ENCODE results near the gene RBMXL2.

The RBMXL2 gene

GRCh38 chr11:7088921-7089320 is at the start of gene RBMXL2:
Gene RBMXL2, plus strand, starts transcription at chr11:7088998. Its CDS starts 123 bp downstream, at chr11:7089121.
- DNase-seq: no peak

- no peak for DNase-seq
Measured at GRCh38 chr11:7046474-7047175, 42.2 kb upstream of the RBMXL2 start.

- DNase-seq: no peak
Measured at GRCh38 chr11:7050191-7050590, 38.6 kb upstream of the RBMXL2 start.

- no peak for DNase-seq
Measured at GRCh38 chr11:7056828-7057513, 31.8 kb upstream of the RBMXL2 start.

- no peak for DNase-seq
Measured at GRCh38 chr11:7057641-7058040, 31.2 kb upstream of the RBMXL2 start.

- DNase-seq: no peak
Measured at GRCh38 chr11:7060868-7061267, 27.9 kb upstream of the RBMXL2 start.

GRCh38 chr11:7062534-7062933 is 26.3 kb upstream of the RBMXL2 start:
- DNase-seq: no peak

- DNase-seq: no peak
Measured at GRCh38 chr11:7072401-7073028, 16.3 kb upstream of the RBMXL2 start.

GRCh38 chr11:7077101-7077500 is 11.7 kb upstream of the RBMXL2 start:
- DNase-seq: no peak

GRCh38 chr11:7079545-7080135 is 9.2 kb upstream of the RBMXL2 start:
- DNase-seq: no peak

GRCh38 chr11:7080900-7081299 is 7.9 kb upstream of the RBMXL2 start:
- DNase-seq: no peak

- DNase-seq: no peak
Measured at GRCh38 chr11:7081441-7081840, 7.4 kb upstream of the RBMXL2 start.

GRCh38 chr11:7089328-7090251 is 792 bp downstream of the RBMXL2 start:
- DNase-seq: no peak

- DNase-seq: no peak
Measured at GRCh38 chr11:7098235-7098832, 9.5 kb downstream of the RBMXL2 start.

GRCh38 chr11:7115780-7116179 is 27.0 kb downstream of the RBMXL2 start:
- DNase-seq: no peak

- DNase-seq: no peak
Measured at GRCh38 chr11:7116370-7116769, 27.6 kb downstream of the RBMXL2 start.

- DNase-seq: no peak
Measured at GRCh38 chr11:7138051-7138450, 49.3 kb downstream of the RBMXL2 start.

All from GF-D8 (cell line).